ENCODE measurements around the gene ILKAP. TPM values are rescaled to one million over a fixed set of nuclear protein-coding genes. Genes with fewer than 3 reads are reported as not detected.

Gene ILKAP
- total and polyA plus RNA-seq, 8 donors = 20.4 to 59.4 (median 37.8) TPM

DNA sequence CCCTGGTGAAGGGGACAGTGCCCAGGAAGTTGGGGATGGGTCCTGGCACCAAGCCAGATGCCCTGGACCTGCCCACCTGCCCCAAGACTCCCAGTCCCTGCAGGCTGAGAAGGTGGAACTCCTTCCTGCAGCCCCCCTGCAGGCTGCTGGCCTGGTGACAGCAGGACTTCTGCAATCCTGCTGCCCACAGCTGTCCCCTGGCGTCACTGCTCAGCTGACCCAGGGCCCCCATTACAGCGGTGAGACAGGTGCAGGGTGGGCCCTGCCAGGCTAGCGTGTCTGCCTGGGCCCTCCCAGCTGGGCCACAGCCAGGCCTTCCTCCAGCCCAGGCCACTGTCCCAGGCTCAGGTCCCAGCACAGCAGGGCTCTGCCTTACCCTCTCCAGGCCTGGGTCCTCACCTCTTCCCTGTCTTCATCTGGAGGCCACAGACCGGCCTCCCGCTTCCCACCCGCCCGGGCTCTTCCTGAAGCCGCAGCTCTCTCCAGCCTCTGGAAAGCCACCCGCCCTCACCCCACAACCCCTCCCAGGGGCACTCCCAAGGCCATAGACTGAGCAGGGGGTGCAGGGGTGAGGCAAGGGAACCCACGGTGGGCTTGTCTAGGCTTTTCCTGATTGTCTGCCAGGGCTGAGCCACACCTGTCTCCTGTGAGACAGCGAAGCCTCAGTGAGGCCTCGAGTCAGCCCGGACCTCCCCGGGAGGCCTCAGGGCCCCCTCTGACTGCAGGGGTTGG is 53.5 kb downstream of the ILKAP start:
- intact Hi-C loops (cut with DNase I; ENCODE audit: low total_unique reads) = no loop called here
- 74 to 92% (median 83%) methylated on average over 13 to 14 of the region's 14 CpGs for WGBS, 5 donors

DNA sequence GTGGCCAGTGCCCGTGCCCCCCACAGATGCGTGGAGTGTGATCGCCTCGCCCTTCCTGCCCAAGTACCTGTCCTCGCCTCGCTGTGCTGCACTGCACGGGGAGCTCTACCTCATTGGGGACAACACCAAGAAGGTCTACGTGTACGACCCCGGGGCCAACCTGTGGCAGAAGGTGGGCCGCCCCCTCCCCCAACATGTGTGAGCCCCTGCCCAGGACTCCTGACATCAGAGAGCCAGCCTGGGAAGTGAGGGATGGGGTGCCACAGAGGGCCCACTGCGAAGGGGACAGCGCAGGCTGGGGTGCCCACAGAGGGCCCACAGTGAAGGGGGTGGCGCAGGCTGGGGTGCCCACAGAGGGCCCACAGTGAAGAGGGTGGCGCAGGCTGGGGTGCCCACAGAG is 54.5 kb downstream of the ILKAP start:
- Histone ChIP-seq H3K9me3 (no peaks in the 10 kb centered on the region), H3K27me3 (no peaks in the 10 kb centered on the region), H3K27ac (no peak overlapping the region), H3K4me1 (peaks cover 0 to 3% (median 1%) of the 10 kb centered on the region in 4 donors), H3K36me3 (no peaks in the 10 kb centered on the region), H3K4me3 (no peak overlapping the region)
- intact Hi-C loops (cut with DNase I; ENCODE audit: low total_unique reads) = no loop called here
- no peak for DNase-seq
- TF ChIP-seq POLR2A (IDR thresholded peaks at IDR 0.05) = no peak
- TF ChIP-seq EP300 (IDR thresholded peaks at IDR 0.05) = no peak
- no peak for TF ChIP-seq POLR2AphosphoS5 (IDR thresholded peaks at IDR 0.05)
- TF ChIP-seq, protein P1, sequence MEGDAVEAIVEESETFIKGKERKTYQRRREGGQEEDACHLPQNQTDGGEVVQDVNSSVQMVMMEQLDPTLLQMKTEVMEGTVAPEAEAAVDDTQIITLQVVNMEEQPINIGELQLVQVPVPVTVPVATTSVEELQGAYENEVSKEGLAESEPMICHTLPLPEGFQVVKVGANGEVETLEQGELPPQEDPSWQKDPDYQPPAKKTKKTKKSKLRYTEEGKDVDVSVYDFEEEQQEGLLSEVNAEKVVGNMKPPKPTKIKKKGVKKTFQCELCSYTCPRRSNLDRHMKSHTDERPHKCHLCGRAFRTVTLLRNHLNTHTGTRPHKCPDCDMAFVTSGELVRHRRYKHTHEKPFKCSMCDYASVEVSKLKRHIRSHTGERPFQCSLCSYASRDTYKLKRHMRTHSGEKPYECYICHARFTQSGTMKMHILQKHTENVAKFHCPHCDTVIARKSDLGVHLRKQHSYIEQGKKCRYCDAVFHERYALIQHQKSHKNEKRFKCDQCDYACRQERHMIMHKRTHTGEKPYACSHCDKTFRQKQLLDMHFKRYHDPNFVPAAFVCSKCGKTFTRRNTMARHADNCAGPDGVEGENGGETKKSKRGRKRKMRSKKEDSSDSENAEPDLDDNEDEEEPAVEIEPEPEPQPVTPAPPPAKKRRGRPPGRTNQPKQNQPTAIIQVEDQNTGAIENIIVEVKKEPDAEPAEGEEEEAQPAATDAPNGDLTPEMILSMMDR (IDR thresholded peaks at IDR 0.05) = no peak
- 91 to 100% (median 94%) methylated on average over 2 to 15 of the region's 15 CpGs for WGBS, 5 donors

More for the DNA sequence above, 53.5 kb downstream of the ILKAP start:
- Histone ChIP-seq H3K4me1 (no peaks in the 10 kb centered on the region), H3K27ac (no peak overlapping the region), H3K4me3 (no peak overlapping the region), H3K27me3 (no peaks in the 10 kb centered on the region), H3K36me3 (no peaks in the 10 kb centered on the region), H3K9me3 (no peaks in the 10 kb centered on the region)
- no peak for TF ChIP-seq POLR2AphosphoS5 (IDR thresholded peaks at IDR 0.05)
- no peak for TF ChIP-seq POLR2A (IDR thresholded peaks at IDR 0.05)
- TF ChIP-seq EP300 (IDR thresholded peaks at IDR 0.05) = no peak
- TF ChIP-seq, protein P1 (IDR thresholded peaks at IDR 0.05) = no peak
- DNase-seq = no peak

DNA sequence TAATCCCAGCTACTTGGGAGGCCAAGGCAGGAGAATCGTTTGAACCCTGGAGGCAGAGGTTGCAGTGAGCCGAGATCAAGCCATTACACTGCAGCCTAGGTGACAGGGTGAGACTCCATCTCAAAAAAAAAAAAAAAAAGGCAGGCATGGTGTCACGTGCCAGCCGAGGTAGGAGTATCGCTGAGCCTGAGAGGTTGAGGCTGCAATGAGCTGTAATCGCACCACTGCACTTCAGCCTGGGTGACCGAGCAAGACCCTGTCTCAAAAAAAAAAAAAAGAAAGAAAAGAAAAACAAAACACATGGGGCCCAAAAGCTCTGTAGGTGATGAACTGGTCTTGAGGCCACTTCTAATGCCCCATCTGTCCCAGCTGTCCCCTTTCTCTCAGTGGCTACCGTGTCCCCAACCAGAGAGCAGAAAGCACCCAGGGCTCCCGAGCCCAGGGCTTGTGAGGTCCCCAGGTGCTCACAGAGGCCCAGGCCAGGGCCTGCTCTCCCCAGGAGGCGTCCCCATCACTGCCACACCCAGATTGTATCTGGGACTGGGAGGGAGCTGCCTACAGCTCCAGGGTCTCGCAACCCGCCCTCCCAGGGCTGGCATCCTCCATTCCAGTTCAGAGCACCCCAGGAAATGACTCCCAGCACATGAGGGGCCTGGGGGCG is 56.5 kb downstream of the ILKAP start:
- H3K36me3 ChIP-seq = no peaks in the 10 kb centered on the region
- TF ChIP-seq POLR2A (IDR thresholded peaks at IDR 0.05) (no peak), POLR2AphosphoS5 (IDR thresholded peaks at IDR 0.05) (no peak), EP300 (IDR thresholded peaks at IDR 0.05) (no peak)
- TF ChIP-seq, protein P1 (IDR thresholded peaks at IDR 0.05) = no peak
- no peaks in the 10 kb centered on the region for H3K27me3 ChIP-seq
- H3K4me3 ChIP-seq = no peak overlapping the region
- intact Hi-C loops (cut with DNase I; ENCODE audit: low total_unique reads) = no loop called here
- H3K27ac ChIP-seq = no peak overlapping the region
- 86 to 94% (median 89%) methylated on average over 10 to 13 of the region's 13 CpGs for WGBS, 5 donors
- no peak for DNase-seq
- peaks cover 0 to 22% (median 14%) of the 10 kb centered on the region in 4 donors for H3K4me1 ChIP-seq
- no peaks in the 10 kb centered on the region for H3K9me3 ChIP-seq

DNA sequence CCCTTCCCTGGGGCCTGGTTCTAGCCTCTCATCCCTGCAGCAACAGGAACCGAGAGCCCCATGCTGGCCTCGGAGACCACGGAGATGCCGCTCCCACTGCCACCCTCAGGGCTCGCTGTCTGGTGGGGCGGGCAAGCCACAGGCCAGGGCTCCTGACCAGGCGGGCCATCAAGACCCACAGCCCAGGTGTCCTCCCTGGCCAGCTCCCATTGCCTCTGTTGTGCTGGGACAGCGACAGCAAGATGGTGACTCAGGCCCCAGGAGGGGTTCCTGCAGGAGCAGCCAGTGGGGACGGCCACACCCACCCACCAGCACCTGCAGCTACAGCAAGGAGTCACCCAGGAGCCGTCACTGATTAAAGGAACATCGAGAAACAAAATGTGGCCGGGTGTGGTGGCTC is 57.6 kb downstream of the ILKAP start:
- WGBS, 5 donors = 59 to 74% (median 68%) methylated on average over 5 to 12 of the region's 12 CpGs
- H3K36me3 ChIP-seq = no peaks in the 10 kb centered on the region
- H3K27ac ChIP-seq = peak overlapping the region in 1 of 5 donors; percentile 39
- peak in 1 of 2 donors; percentile 40 for DNase-seq
- H3K9me3 ChIP-seq = no peaks in the 10 kb centered on the region
- H3K4me3 ChIP-seq = no peak overlapping the region
- intact Hi-C loops (cut with DNase I; ENCODE audit: low total_unique reads) = no loop called here
- H3K4me1 ChIP-seq = peaks cover 8 to 33% (median 22%) of the 10 kb centered on the region in 4 donors
- TF ChIP-seq POLR2AphosphoS5 (IDR thresholded peaks at IDR 0.05) = no peak
- no peak for TF ChIP-seq EP300 (IDR thresholded peaks at IDR 0.05)
- no peak for TF ChIP-seq POLR2A (IDR thresholded peaks at IDR 0.05)
- TF ChIP-seq, protein P1 (IDR thresholded peaks at IDR 0.05) = no peak
- no peaks in the 10 kb centered on the region for H3K27me3 ChIP-seq

Data from stomach (tissue), 9 donors.